NCI-H2196 (cell line): Measurements from ENCODE around the gene KCNK15.
"Not testable (repeated sequence)": the region's sequence is repeated elsewhere in the genome, so short reads cannot be mapped to it uniquely, and the experiment has no call there.

Experiments
- DNase-seq: peaks from one replicate; lab custom pipeline; 2025; ENCODE audit not compliant: unreplicated experiment; lab: John Stamatoyannopoulos, UW

KCNK15 gene

DNA sequence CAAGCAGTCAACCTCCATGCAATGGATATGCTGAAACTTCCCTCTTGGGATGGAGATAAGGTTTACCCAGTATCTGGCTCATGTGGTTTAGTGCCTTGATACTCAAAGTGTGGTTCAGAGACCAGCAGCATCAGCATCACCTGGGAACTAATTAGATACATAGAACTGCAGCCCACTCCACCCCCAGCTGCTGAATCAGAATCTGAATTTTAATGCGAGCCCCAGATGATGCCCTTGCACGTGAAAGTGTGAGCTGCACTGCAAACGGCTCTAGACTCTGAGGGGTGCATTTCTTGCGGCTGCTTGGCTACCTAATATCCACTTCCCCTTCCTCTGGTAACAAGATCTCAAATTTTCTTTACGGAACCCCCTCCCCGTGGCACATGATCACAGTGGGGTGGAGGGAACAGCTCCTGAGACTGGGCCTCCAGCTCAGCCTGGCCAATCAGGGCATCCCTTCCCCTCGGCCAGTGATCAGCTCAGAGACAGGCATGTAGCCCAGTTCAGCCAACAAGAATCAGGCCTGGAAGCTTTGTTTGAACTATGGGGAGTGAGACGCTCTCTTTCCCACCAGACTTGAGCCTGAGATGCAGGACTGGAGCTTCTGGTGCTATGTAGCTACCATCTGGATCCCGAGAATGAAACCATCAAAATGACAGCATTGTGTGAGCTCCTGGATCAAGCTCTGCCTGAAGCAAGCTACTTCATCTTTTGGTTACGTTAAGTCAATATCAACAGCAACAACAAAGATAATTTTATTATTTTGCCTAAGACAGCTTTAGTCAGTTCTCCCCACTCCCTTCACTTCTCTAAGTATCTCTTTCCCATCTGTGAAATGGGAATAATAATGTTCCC is 12.8 kb downstream of the KCNK15 start:
- DNase-seq = no peak

DNA sequence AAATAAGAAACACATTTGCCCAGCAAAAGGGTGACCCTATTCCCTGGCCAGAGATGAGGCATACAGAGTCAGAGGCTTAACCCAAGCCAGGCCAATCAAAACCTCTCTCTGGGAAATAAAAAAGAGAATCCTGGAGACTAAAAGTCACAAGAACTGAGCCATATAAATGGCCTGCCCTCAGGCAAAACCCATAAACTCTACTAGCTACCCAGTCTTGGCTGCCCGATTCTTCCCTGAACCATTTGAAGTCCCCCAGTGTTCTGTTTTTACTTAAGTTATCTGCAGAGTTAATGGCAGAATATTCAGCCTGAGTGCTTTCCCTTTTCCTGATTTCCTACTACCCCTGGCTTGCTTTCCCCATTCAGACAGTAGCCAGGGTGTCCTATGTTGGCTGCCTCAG is 13.9 kb downstream of the KCNK15 start:
- DNase-seq = no peak

DNA sequence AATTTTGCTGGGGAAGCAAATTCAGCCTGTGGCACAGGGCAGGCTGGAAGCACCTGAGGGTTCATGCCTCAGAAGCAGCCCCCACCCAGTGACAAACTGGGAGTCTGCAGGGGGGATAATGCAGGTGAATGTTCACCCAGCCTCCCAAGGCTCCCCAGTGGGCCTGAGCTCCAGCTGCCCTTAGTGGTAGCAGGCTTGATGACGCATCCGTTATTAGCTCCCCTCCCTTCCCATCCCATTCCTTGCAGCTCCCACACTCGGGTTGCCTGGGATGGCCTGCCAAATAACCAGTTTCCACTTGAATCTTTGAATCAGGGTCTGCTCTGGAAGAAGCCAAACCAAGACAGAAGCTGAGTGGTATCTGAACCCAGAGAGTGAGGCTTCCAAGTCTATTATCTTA is 15.8 kb downstream of the KCNK15 start:
- DNase-seq = no peak

DNA sequence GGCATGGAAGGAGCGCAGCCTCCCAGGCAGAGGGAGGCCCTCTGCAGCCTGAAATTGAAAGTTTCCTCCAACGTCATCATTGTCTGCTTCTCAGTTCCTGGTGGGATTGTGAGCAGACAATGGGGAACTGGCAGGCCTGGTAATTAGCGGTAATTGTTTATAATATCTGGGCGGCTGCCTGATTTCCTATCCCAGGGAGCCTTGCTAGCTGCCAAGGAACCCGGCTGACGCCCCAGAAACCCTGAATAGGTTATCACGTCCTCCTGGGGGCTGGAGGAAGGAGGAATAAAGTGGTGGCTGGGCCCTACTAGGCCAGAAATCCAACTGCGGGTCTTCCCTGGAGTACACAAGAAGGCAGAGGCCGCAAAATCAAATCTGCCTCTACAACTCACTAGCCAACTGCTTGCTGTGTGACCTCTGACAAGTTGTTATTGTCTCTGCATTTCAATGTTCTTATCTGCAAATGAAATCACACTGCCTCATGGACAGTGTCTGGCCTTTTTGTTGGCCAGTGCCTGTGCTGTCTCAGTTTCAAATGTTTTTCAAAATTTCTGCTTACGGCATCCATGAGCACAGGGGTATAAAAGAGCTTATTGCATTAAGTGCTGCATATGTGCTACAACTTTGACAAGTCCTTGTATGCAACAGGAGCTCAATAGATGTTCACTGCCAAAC is 16.9 kb downstream of the KCNK15 start:
- no peak for DNase-seq

DNA sequence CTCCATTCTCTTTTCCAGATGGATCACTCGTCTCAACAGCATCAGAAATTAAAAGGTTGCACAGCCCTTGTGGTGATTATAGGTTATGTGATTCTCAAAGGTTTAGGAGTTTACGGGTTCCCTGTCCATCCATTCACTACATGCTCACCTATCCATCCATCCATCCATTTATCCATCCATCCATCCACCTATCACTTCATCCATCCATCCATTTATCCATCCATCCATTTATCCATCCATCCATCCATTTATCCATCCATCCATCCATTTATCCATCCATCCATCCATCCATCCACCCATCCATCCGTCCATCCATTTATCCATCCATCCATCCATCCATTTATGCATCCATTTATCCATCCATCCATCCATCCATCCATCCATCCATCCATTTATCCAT is 18.1 kb downstream of the KCNK15 start:
- not testable (repeated sequence) for DNase-seq

DNA sequence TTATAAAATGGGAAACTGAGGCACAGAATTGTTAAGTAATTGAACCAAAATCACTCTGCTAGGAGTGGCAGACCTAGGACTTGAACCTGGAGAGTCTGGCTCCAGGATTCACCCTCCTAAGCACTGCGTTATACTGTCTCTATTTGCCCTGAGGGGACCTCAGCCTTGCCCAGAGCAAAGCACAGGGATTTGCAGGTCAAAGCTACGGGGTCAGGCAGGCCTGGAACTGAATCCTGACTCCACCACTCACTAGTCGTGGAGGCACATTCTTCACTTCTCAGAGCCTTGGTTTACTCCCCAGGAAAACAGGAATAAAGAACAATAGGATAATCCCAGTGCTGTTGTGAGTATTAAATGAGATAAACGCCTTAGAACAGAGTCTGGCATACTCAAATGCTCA is 19.4 kb downstream of the KCNK15 start:
- DNase-seq = no peak

DNA sequence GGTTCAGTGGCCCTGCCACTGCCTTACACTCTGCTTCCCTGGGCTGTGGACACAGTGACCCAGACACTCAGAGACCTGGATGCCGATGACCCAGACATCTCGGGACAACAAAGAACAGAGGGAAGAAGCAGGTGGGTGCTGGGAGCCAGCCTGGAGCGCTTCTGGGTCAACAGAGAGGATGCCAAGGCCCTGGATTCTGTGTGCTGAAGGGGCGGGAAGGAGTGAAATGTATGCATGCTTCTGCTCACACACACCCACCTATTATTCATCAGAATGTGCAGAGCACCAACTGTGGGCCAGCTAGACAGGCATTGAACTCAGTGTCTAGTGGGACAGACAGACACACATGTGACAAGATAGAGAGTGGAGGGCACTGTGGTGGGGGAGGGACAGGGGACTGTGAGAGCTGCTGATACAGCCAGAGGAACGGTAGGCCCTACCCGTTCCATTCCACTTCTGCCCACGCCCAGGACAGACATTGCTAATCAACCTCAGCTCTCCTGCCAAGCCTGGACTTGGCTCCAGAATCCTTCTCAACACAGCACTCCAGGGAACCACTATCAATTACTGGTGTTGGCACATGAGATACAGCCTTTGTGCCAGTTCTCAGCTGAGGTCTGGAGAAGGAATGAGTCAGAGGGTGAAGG is 20.2 kb downstream of the KCNK15 start:
- DNase-seq = peak; percentile 82

DNA sequence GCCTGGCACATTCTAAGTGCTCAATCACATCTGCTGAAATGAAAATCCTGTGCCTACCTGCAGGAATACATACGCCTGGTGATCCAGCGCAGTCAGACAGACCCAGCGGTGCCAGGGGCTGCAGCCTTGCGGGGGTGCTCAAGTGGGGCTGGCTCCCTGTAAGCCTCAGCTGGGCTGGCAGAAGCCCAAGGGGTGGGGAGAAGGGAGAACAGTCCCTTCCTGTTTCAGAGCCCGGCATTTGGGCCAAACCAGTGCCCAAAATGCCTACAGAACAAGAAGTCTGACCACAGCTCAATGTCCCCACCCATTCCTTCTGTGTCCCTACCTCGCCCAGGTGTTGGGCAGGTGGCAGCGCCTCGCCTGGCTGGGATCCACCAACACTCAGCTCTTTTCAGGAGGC is 22.6 kb downstream of the KCNK15 start:
- peak; percentile 20 for DNase-seq

DNA sequence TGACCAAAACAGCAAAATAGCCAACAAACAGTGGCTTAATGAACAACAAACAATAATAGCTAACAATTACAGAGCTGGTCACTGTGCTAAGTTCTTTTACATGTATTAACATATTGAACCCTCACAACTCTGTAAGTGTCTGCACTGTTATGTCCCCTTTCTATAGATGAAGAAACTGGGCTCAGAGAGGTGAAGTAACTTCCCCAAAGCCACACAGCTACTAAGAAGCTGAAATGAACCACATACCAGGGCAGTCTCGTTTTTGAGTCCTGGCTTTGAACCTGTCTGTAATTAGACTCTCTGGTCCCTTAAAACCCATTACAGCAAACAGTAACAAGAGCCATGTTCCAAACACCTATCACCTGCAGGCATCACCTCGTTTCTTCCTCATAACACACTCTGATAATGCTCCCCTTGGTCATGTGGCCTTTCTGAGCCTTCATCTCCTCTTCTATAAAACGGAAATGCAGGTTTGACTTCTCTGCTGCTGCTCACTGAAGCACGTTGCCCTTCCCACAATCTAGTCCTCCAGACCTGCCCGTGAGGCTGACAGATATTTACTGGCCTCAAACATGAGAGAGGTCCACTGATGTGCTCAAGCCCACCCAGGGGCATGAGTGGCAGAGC is 23.3 kb downstream of the KCNK15 start:
- DNase-seq = no peak

DNA sequence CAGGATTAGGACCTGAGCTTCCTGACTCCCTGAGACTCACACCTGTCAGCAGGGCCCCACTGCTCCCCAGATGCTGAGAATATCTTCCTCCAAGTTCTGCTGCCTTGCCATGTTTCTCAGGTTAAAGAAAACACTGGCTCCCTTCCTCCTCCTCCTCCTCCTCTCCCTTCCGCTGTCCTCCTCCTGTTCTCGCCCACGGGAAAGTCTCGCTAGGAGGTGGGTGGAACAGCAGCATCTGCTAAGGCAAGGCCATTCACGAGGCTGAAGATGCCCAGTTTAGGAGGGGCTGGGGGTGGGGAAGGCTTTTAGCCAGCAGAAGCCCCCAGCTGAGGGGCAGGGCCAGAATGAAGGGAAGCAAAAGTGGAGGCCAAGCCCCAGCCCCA is 23.8 kb downstream of the KCNK15 start:
- no peak for DNase-seq

DNA sequence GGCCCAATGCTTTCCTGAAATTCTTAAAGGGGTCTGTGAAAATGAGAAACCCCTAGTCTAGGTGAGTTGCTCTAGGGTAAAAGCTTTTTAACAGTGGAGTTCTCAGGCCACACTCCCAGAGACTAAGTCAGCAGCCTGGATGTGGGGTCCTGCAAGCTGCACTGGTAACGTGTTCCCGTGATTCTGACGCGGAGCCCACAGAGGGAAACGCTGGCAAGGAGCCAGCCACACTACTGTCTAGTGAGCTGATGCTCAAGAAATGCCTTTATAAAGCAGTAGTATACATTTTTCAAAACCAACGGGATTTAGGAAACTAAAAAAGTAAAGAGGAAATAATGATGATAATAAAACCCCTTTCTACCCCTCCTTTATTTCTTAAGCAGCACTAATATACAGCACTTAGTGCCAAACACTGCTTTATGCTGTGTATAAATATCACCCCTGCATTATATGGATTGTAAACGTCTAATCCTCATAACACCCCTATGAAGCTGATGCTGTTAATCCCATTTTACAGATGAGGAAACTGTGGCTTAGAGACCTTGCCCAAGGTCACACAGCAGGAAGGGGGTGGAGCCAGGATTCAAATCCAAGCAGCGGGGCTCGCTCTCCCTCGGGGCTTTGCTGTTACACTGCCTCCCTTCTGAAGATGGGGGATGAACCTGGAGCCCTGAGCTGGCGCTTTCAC is 25.0 kb downstream of the KCNK15 start:
- DNase-seq = no peak

DNA sequence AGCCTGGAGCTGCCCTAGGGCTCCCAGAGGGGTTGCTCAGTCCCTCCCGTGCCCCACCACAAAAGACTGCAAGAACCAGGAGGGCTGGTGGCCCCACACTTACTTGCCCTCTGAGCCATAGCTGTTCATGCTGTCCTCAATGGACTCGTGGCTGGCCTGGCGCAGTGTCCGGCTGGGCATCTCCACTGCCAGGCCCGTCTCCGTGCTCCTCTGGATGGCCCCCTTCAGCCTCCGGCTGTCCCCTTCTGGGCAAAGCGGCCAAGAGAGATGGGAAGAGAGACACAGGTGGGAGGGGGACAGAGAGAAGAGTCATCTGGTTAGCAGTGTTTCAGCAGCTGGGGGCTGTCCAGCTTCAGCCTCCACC is 25.5 kb downstream of the KCNK15 start:
- DNase-seq = no peak

DNA sequence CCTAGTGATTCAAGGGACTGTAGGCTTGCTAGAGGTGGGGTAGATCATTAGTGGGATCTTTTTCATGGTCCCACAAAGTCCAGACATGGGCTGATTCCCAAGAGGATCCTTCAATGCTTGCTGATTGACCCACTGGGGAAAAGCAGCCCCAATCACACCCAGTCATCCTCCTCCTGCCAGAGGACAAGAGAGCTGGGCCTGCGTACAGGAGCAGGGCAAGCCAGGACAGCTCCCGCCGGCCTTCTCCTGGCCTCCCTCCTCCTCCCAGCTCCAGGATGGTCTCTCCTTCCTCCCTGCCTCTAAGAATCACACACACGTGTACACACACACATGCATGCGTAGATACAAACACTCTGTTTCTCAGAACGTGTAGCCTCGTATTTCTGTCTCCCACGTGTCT is 27.0 kb downstream of the KCNK15 start:
- DNase-seq = no peak

DNA sequence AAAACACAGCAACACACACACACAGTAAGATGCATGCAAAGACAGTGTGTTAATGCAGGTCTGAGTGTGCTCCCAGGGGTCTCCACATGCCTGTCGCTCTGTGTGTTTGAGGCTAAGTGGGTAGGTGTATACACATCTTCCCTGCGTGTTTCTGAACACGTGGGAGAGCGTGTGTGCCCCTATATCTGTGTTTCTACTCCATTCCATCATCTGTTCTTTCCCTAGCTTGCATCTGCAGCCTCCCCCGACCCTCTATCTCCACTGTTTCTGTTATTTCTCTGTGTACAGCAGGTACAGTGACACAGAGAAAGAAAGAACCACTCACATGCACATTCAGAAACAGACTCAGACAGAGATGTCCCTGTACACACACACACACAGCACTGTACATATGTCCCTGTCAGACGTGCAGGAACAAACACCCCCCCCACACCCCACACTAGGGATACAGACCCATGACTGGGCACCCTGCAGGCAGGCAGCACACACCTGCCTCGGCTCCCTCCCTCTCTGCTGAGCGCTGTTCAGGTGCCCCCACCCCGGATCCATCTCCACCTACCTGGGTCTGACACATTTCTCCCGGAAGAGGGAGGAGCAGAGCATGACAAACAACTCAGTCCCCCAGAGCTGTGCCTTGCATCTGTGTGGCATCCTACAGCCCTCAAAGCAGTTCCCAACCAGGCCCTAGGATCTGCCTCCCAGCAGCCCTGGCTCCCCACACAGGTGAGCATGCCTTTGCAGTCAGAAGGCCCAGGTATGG is 27.6 kb downstream of the KCNK15 start:
- DNase-seq = no peak

DNA sequence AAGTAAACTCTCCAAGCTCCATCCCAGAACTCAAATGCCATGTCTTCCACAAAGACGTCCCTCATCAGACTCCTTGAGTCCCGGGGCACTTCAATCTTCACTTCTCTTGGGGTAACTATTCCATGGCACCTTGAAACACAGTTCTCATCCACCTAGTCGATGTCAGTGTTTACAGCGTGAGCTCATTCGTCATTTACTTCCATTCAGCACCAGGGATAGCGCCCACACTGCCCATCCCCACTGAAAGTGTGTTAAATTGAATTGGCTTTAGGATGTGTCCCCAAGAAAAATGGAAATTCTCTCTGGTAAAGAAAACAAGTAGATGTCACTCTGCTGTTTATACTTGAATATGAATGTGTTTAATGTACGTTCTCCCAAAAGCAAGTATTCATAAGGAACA is 31.3 kb downstream of the KCNK15 start:
- no peak for DNase-seq

DNA sequence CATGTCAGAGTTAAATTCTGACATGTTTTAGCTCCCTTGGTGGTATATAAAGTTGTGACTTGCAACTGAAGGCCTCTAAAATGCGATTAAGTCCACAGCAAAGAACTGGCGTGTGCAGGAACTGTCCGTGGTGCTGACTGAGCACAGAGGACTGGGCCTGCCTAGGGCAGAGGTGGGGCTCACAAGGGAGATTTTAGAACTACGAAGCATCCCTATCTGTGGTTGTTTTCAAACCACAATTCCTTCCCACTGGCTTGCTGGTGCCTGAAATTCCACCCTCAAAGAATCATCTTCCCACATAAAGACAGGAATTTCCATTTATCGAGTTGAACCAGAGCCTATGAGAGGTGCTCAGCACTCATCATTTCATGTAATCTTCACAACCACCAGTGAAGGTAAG is 34.6 kb downstream of the KCNK15 start:
- DNase-seq = no peak

DNA sequence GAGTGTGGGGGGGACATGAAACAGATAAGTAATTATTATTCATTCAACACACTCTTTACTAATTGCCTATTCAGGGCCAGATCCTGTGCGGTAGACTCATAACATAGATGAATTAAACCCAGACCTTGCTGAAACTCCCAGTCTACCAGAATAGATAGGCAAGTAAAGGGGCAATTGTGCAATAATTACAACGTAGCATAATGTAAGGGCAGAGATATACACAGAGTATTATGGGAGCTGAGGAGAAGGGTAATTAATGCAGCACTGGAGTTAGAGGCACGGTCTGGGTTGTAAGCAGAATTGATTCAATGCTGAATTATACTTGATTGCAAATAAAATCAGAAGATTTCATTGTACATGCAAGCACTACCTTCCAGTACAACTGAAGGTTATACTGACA is 35.5 kb downstream of the KCNK15 start:
- no peak for DNase-seq

DNA sequence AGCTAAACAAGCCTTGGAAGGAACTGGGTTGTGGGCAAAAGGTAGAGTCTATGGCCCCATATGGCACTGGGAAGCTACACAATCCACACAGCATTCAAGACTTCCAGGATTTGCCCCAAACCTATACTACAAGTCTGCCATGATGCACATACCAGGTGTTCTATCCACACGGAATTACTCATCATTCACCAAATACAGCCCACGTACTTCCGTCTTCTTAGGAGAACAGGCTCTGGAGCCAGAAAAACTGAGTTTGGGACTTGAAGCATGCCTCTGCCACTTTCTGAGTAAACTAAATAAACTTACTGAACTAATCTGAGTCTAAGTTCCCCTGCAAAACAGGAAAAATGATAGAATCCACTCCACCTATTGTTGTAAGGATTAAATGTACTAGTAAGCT is 36.1 kb downstream of the KCNK15 start:
- no peak for DNase-seq

DNA sequence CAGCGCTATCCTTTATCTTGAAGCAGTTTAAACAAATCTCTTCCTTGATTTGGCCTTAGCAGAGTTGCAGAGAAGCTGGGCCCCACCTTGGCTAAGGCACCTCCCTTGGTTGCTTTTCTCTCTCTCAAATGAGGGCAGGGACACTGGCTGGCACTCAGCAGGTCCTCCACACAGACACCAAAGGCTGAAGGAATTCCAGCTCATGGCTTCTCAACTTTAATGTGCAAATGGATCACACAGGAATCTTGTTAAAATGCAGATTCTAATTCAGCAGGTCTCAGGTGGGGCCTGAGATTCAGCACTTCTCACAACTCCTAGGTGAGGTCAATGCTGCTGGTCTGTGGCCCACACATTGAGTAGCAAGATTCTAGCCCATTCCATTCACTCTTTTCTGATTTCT is 39.0 kb downstream of the KCNK15 start:
- no peak for DNase-seq

DNA sequence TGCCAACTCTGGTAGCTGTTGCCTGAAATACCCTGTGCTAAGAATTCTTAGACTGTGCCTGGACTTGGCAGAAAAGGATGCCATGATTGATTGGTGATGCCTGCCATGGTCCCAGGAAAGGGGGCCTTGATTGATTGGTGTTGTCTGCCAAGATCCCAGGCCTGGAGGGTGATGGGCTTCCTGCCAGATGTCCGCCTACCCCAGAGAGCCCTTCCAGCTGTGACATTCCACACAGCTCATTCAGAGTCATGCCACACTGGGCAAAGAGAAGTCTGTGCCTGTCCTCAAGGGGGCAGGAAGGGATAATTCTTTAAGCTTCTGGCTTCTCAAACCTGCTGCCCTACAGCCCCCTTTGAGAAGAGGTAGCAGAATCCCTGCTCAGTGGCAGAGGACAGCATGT is 40.1 kb downstream of the KCNK15 start:
- DNase-seq = no peak

DNA sequence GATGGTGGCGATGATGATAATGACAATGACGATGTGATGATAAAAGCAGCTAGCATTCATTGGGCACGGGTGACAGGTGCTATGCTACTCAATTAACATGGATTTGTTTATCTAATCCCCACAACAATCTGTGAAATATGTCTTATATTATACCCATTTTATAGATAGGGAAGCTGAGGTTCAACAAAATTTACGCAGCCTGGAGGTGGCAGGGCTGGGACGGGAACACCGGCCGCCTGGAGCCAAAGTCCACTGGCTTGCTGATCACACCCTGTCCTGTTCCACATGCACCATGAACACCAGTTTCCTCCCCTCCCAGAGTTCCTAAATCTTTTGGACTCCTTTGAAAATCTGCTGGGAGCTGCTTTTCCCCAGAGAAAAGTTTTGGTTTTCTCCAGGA is 41.6 kb downstream of the KCNK15 start:
- no peak for DNase-seq
